Measurements from ENCODE around the gene GNAI1.

DNA sequence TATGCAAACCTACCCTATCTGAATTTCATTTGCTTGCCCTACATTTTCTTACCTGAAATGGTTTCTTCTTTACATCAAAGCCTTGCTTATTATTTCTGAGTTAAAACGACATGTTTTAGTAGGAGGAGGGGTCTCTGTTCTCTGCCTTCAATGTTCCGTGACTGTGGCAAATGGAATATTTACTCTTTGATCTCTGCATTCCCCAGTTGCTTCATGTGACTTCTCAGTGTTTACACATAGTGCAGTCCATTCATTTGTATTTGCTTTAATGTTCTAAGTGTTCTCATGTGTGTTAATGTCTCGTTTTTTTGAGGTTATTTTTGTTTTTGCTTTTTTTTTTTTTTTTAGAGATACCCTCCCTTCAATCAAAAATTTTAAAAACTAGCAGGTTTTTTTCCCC is 75.8 kb downstream of the GNAI1 start:
- TF ChIP-seq, protein P1, sequence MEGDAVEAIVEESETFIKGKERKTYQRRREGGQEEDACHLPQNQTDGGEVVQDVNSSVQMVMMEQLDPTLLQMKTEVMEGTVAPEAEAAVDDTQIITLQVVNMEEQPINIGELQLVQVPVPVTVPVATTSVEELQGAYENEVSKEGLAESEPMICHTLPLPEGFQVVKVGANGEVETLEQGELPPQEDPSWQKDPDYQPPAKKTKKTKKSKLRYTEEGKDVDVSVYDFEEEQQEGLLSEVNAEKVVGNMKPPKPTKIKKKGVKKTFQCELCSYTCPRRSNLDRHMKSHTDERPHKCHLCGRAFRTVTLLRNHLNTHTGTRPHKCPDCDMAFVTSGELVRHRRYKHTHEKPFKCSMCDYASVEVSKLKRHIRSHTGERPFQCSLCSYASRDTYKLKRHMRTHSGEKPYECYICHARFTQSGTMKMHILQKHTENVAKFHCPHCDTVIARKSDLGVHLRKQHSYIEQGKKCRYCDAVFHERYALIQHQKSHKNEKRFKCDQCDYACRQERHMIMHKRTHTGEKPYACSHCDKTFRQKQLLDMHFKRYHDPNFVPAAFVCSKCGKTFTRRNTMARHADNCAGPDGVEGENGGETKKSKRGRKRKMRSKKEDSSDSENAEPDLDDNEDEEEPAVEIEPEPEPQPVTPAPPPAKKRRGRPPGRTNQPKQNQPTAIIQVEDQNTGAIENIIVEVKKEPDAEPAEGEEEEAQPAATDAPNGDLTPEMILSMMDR (IDR thresholded peaks at IDR 0.05; ENCODE audit: low read depth, low read length, poor library complexity, severe bottlenecking), result no peak
- TF ChIP-seq EZH2phosphoT487 (IDR thresholded peaks at IDR 0.05; ENCODE audit: borderline replicate concordance, low read length), result no peak
